ENCODE measurements around the gene CYS1. TPM values are rescaled to one million over a fixed set of nuclear protein-coding genes. Genes with fewer than 3 reads are reported as not detected.

The CYS1 gene
- polyA plus RNA-seq, 1 donor from 2014 or later = not detected

GRCh38 chr2:10083046-10083445 lies 2.8 kb upstream of the CYS1 start:
- Histone ChIP-seq H3K79me2 (replicated peaks; ENCODE audit: insufficient read depth, low read length) (no peaks in the 10 kb centered on the region), H3K4me3 (ENCODE audit: low read length) (no peak overlapping the region), H3K4me2 (ENCODE audit: low read length) (no peak overlapping the region), H3K27ac (ENCODE audit: low read length) (no peak overlapping the region), H4K20me1 (ENCODE audit: insufficient read depth) (no peaks in the 10 kb centered on the region), H3K9ac (ENCODE audit: low read length) (no peak overlapping the region), H3K36me3 (ENCODE audit: insufficient read depth, low read length) (no peaks in the 10 kb centered on the region), H3K9me2 (ENCODE audit: insufficient read depth, low read length) (no peaks in the 10 kb centered on the region), H3K27me3 (ENCODE audit: insufficient read depth, low read depth, low read length) (peaks cover 42% of the 10 kb centered on the region), H3F3A (ENCODE audit: insufficient read depth, low read length, poor library complexity, severe bottlenecking) (no peaks in the 10 kb centered on the region), H3K9me3 (ENCODE audit: low read length) (no peaks in the 10 kb centered on the region), H2AFZ (ENCODE audit: low read depth, low read length) (no peak overlapping the region)
- TF ChIP-seq, protein P1, sequence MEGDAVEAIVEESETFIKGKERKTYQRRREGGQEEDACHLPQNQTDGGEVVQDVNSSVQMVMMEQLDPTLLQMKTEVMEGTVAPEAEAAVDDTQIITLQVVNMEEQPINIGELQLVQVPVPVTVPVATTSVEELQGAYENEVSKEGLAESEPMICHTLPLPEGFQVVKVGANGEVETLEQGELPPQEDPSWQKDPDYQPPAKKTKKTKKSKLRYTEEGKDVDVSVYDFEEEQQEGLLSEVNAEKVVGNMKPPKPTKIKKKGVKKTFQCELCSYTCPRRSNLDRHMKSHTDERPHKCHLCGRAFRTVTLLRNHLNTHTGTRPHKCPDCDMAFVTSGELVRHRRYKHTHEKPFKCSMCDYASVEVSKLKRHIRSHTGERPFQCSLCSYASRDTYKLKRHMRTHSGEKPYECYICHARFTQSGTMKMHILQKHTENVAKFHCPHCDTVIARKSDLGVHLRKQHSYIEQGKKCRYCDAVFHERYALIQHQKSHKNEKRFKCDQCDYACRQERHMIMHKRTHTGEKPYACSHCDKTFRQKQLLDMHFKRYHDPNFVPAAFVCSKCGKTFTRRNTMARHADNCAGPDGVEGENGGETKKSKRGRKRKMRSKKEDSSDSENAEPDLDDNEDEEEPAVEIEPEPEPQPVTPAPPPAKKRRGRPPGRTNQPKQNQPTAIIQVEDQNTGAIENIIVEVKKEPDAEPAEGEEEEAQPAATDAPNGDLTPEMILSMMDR (IDR thresholded peaks at IDR 0.05; ENCODE audit: poor library complexity, severe bottlenecking) = no peak
- TF ChIP-seq REST (IDR thresholded peaks at IDR 0.05; ENCODE audit: borderline replicate concordance) (no peak), EZH2 (IDR thresholded peaks at IDR 0.05; ENCODE audit: borderline replicate concordance, insufficient read depth, low read length, poor library complexity, severe bottlenecking) (no peak)

- Histone ChIP-seq H3K27ac (ENCODE audit: low read length) (no peak overlapping the region), H3F3A (ENCODE audit: insufficient read depth, low read length, poor library complexity, severe bottlenecking) (no peaks in the 10 kb centered on the region), H3K9ac (ENCODE audit: low read length) (no peak overlapping the region), H3K9me2 (ENCODE audit: insufficient read depth, low read length) (no peaks in the 10 kb centered on the region), H3K36me3 (ENCODE audit: insufficient read depth, low read length) (no peaks in the 10 kb centered on the region), H2AFZ (ENCODE audit: low read depth, low read length) (no peak overlapping the region), H3K4me2 (ENCODE audit: low read length) (no peak overlapping the region), H3K4me3 (ENCODE audit: low read length) (peak overlapping the region; percentile 25), H3K27me3 (ENCODE audit: insufficient read depth, low read depth, low read length) (peaks cover 62% of the 10 kb centered on the region), H4K20me1 (ENCODE audit: insufficient read depth) (no peaks in the 10 kb centered on the region), H3K9me3 (ENCODE audit: low read length) (no peaks in the 10 kb centered on the region), H3K79me2 (replicated peaks; ENCODE audit: insufficient read depth, low read length) (no peaks in the 10 kb centered on the region)
- TF ChIP-seq RAD21 (conservative IDR thresholded peaks at IDR 0.05) = no peak
- peak; percentile 88 for TF ChIP-seq EZH2 (IDR thresholded peaks at IDR 0.05; ENCODE audit: borderline replicate concordance, insufficient read depth, low read length, poor library complexity, severe bottlenecking)
Measured at GRCh38 chr2:10080536-10081304, 509 bp upstream of the CYS1 start.

DNA sequence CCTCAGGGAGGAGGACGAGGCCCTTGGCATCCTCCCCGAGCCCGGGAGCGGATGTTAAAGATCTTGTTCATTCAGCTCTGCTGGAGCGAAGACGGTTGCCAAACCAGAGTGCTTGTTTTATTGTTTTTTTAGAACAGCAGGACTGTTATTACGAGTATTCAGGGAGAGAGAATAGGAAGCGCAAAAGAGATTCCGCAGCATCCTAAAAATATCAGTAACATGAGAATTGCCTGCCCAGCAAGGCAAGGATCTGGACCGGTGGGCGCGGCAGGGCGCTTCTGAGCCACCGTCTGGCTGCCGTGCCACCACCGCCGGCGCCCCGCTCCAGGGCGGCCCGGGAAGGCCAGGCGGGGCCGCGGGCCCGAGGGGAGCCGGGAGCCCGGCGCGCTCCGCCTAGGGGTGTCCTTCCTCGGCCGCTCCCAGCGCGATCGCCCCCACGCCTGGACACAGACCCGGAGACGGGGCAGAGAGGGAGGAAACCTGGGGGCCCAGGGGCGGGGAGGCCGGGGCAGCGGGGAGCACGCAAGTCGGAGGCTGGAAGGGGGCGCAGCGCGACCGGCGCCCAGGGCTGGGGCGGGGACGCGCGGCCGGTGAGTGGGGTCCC lies 843 bp downstream of the CYS1 start:
- Histone ChIP-seq H3K4me3 (ENCODE audit: low read length) (peak overlapping the region; percentile 45), H3K27me3 (ENCODE audit: insufficient read depth, low read depth, low read length) (peaks cover 62% of the 10 kb centered on the region), H3K27ac (ENCODE audit: low read length) (no peak overlapping the region), H3K36me3 (ENCODE audit: insufficient read depth, low read length) (no peaks in the 10 kb centered on the region), H2AFZ (ENCODE audit: low read depth, low read length) (no peak overlapping the region), H3K9me3 (ENCODE audit: low read length) (no peaks in the 10 kb centered on the region), H4K20me1 (ENCODE audit: insufficient read depth) (no peaks in the 10 kb centered on the region), H3K79me2 (replicated peaks; ENCODE audit: insufficient read depth, low read length) (no peaks in the 10 kb centered on the region), H3K4me2 (ENCODE audit: low read length) (no peak overlapping the region), H3K9ac (ENCODE audit: low read length) (no peak overlapping the region), H3F3A (ENCODE audit: insufficient read depth, low read length, poor library complexity, severe bottlenecking) (no peaks in the 10 kb centered on the region), H3K9me2 (ENCODE audit: insufficient read depth, low read length) (no peaks in the 10 kb centered on the region)
- no peak for TF ChIP-seq POLR2AphosphoS5 (IDR thresholded peaks at IDR 0.05)
- no peak for TF ChIP-seq MXI1 (conservative IDR thresholded peaks at IDR 0.05; ENCODE audit: poor library complexity, severe bottlenecking)
- peak; percentile 43 for TF ChIP-seq EZH2 (IDR thresholded peaks at IDR 0.05; ENCODE audit: borderline replicate concordance, insufficient read depth, low read length, poor library complexity, severe bottlenecking)

Measured in neural cell (in vitro differentiated cells).